H9 (cell line): ENCODE results near the gene UBE3A. TPM values are rescaled to one million over a fixed set of nuclear protein-coding genes. Genes with fewer than 3 reads are reported as not detected.

Experiments used
- DNase-seq: peaks from one replicate; pipeline ENCODE4 v3.0.0-alpha.2; 2017
- H2AFZ ChIP-seq: one replicate; pipeline ENCODE4 v1.6.1; 2013; ENCODE audit warnings: mild to moderate bottlenecking, low read length, control low read depth, moderate library complexity
- H2AK5ac ChIP-seq: 2 replicates; pipeline ENCODE4 v1.6.1; 2013; ENCODE audit warnings: low read length, control low read depth, mixed read lengths; ENCODE audit not compliant: insufficient read length
- H2BK120ac ChIP-seq: one replicate; pipeline ENCODE4 v1.6.1; 2013; ENCODE audit warnings: low read depth, mild to moderate bottlenecking, low read length, control low read depth, inconsistent platforms; ENCODE audit not compliant: poor library complexity, severe bottlenecking
- H2BK12ac ChIP-seq: 2 replicates; pipeline ENCODE4 v1.6.1; 2013; ENCODE audit warnings: low read length, control low read depth, mixed read lengths, low read depth; ENCODE audit not compliant: insufficient read length
- H2BK15ac ChIP-seq: 2 replicates; pipeline ENCODE4 v1.6.1; 2013; ENCODE audit warnings: low read depth, low read length, control low read depth
- H2BK20ac ChIP-seq: one replicate; pipeline ENCODE4 v1.6.1; 2013; ENCODE audit warnings: low read depth, mild to moderate bottlenecking, low read length, control low read depth, inconsistent platforms; ENCODE audit not compliant: poor library complexity, severe bottlenecking
- H2BK5ac ChIP-seq: 2 replicates; pipeline ENCODE4 v1.6.1; 2013; ENCODE audit warnings: low read length, control low read depth, mixed read lengths; ENCODE audit not compliant: insufficient read length
- H3K14ac ChIP-seq: 2 replicates; pipeline ENCODE4 v1.6.1; 2013; ENCODE audit warnings: low read length, control low read depth; ENCODE audit not compliant: insufficient read depth
- H3K18ac ChIP-seq: 2 replicates; pipeline ENCODE4 v1.6.1; 2013; ENCODE audit warnings: low read depth, mild to moderate bottlenecking, mixed read lengths, low read length, control low read depth; ENCODE audit not compliant: insufficient read length
- H3K23ac ChIP-seq: 2 replicates; pipeline ENCODE4 v1.6.1; 2013; ENCODE audit warnings: low read length, control low read depth, mixed read lengths, low read depth; ENCODE audit not compliant: insufficient read length
- H3K23me2 ChIP-seq: 2 replicates; pipeline ENCODE4 v1.6.1; 2013; ENCODE audit warnings: low read depth, mild to moderate bottlenecking, mixed read lengths, low read length, control low read depth; ENCODE audit not compliant: insufficient read length, poor library complexity, severe bottlenecking
- H3K27ac ChIP-seq: 2 replicates; pipeline ENCODE4 v1.5.1; 2013; ENCODE audit warnings: low read length, control low read depth, mixed read lengths, low read depth; ENCODE audit not compliant: insufficient read length
- H3K27me3 ChIP-seq: 2 replicates; pipeline ENCODE4 v1.6.1; 2013; ENCODE audit warnings: low read length, control low read depth, inconsistent platforms; ENCODE audit not compliant: insufficient read depth
- H3K4ac ChIP-seq: 2 replicates; pipeline ENCODE4 v1.6.1; 2013; ENCODE audit warnings: low read depth, mild to moderate bottlenecking, control low read depth, inconsistent platforms, low read length, moderate library complexity
- H3K4me1 ChIP-seq: 2 replicates; pipeline ENCODE4 v1.6.1; 2013; ENCODE audit warnings: low read length, control low read depth, inconsistent platforms; ENCODE audit not compliant: insufficient read depth
- H3K4me2 ChIP-seq: 2 replicates; pipeline ENCODE4 v1.6.1; 2013; ENCODE audit warnings: low read length, control low read depth, mixed read lengths; ENCODE audit not compliant: insufficient read length, insufficient read depth
- H3K56ac ChIP-seq: 2 replicates; pipeline ENCODE4 v1.6.1; 2013; ENCODE audit warnings: low read depth, mild to moderate bottlenecking, mixed read lengths, low read length, control low read depth; ENCODE audit not compliant: insufficient read length
- H3K79me1 ChIP-seq: 2 replicates; pipeline ENCODE4 v1.6.1; 2013; ENCODE audit warnings: low read depth, mild to moderate bottlenecking, moderate library complexity, low read length, control low read depth, inconsistent platforms; ENCODE audit not compliant: insufficient read depth, poor library complexity, severe bottlenecking
- H3K79me2 ChIP-seq: 2 replicates; pipeline ENCODE4 v1.6.1; 2013; ENCODE audit warnings: low read length, control low read depth, inconsistent platforms; ENCODE audit not compliant: insufficient read depth
- H3K9ac ChIP-seq: 2 replicates; pipeline ENCODE4 v1.6.1; 2013; ENCODE audit warnings: low read length, control low read depth, mixed read lengths; ENCODE audit not compliant: insufficient read length; ENCODE audit errors: extremely low read depth
- H3K9me3 ChIP-seq: one replicate; pipeline ENCODE4 v1.6.1; 2013; ENCODE audit warnings: low read depth, low read length, inconsistent platforms; ENCODE audit not compliant: control insufficient read depth
- H3T11ph ChIP-seq: one replicate; pipeline ENCODE4 v1.6.1; 2013; ENCODE audit warnings: mild to moderate bottlenecking, low read length, control low read depth, inconsistent platforms
- H4K20me1 ChIP-seq: one replicate; pipeline ENCODE4 v1.6.1; 2013; ENCODE audit not compliant: control insufficient read depth, insufficient read length, insufficient read depth
- H4K5ac ChIP-seq: 2 replicates; pipeline ENCODE4 v1.6.1; 2013; ENCODE audit warnings: low read depth, mild to moderate bottlenecking, mixed read lengths, low read length, control low read depth; ENCODE audit not compliant: insufficient read length
- H4K8ac ChIP-seq: replicated peaks from 2 replicates; pipeline ENCODE4 v1.6.1; 2013; ENCODE audit warnings: low read length, control low read depth, mixed read lengths, low read depth; ENCODE audit not compliant: insufficient read length
- H4K91ac ChIP-seq: 2 replicates; pipeline ENCODE4 v1.6.1; 2013; ENCODE audit warnings: low read depth, mild to moderate bottlenecking, moderate library complexity, mixed read lengths, low read length, control low read depth; ENCODE audit not compliant: insufficient read length
- H3K27ac Mint-ChIP-seq, 3 experiments: 2 replicates in 2 of 3; 3 replicates in 1 of 3; pipeline ENCODE4 v1.8.0; 2020 to 2021; ENCODE audit warnings: mixed read lengths in 3 of 3, mild to moderate bottlenecking in 1 of 3, moderate library complexity in 1 of 3
- H3K27me3 Mint-ChIP-seq: 2 replicates; pipeline ENCODE4 v1.8.0; 2021; ENCODE audit warnings: low read depth, mild to moderate bottlenecking, moderate library complexity, mixed read lengths
- H3K36me3 Mint-ChIP-seq, 3 experiments: 2 replicates in 2 of 3; 3 replicates in 1 of 3; pipeline ENCODE4 v1.8.0; 2020 to 2021; ENCODE audit warnings: low read depth in 3 of 3, mixed read lengths in 3 of 3; ENCODE audit not compliant: insufficient read depth in 1 of 3
- H3K4me1 Mint-ChIP-seq, 2 experiments: 2 replicates each; pipeline ENCODE4 v1.8.0; 2020; ENCODE audit warnings: mixed read lengths in 2 of 2
- H3K4me3 Mint-ChIP-seq, 2 experiments: 2 replicates in 1 of 2; 3 replicates in 1 of 2; pipeline ENCODE4 v1.8.0; 2020 to 2021; ENCODE audit warnings: mild to moderate bottlenecking in 2 of 2, mixed read lengths in 2 of 2, moderate library complexity in 1 of 2
- H3K9me3 Mint-ChIP-seq, 2 experiments: 2 replicates in 1 of 2; 3 replicates in 1 of 2; pipeline ENCODE4 v1.8.0; 2020; ENCODE audit warnings: mild to moderate bottlenecking in 2 of 2, mixed read lengths in 2 of 2, moderate library complexity in 1 of 2
- WGBS: extraction: QIAGEN DNeasy Blood & Tissue Kit; methylation state at CpG from one replicate; pipeline ENCODE4 v1.1.7; 2013; ENCODE audit warnings: missing lambda C conversion rate, low lambda C conversion rate, mixed read lengths; ENCODE audit not compliant: insufficient read length; ENCODE audit errors: extremely low coverage; 5-methylcytosine and 5-hydroxymethylcytosine counted together
- total RNA-seq: library from RNA; stranded (reverse); gene quantifications from 2 replicates; pipeline ENCODE4 v1.2.1, GENCODE V29; 2021
- TF ChIP-seq, protein P1 (sequence below): fragments of 200-600 bp; sonication (generic); conservative IDR thresholded peaks from 3 replicates; pipeline ENCODE4 v1.8.0; 2021; ENCODE audit warnings: antibody characterized with exemption, mild to moderate bottlenecking

UBE3A gene
- total RNA-seq, 1 experiment from 2014 or later, result 108 TPM

DNA sequence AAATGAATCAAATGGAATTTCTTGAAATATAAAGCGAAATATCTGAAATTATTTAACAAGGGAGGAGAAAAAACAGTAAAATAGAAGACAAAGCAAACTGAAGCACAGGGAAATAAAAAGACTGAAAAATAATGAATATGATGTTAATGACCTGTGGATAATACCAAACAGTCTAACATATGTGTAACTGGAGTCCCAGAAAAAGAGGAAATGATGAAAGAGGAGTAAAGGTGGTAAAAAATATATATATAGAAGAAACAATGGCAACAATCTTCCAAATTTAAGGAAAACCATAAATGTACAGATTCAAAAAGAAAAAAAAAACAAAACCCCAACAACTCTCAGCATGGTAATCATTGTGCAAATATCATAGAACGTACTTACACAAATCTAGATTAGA is 21.2 kb downstream of the UBE3A start:
- H2BK15ac ChIP-seq, result no peak overlapping the region
- no peak overlapping the region for H3K9ac ChIP-seq
- peaks cover 46% of the 10 kb centered on the region for H3K79me2 ChIP-seq
- H3K14ac ChIP-seq, result no peak overlapping the region
- no peak overlapping the region for H3K4ac ChIP-seq
- Mint-ChIP-seq H3K9me3 (peaks cover 0 to 3% of the 10 kb centered on the region in 2 experiments; a peak in 2 of 5 replicates), H3K4me3 (no peak overlapping the region), H3K4me1 (peaks cover 33 to 35% of the 10 kb centered on the region in 2 experiments), H3K36me3 (peaks cover 5 to 12% (median 8%) of the 10 kb centered on the region in 3 experiments; a peak in 6 of 7 replicates), H3K27ac (no peak overlapping the region), H3K27me3 (no peaks in the 10 kb centered on the region)
- H3T11ph ChIP-seq, result no peak overlapping the region
- H2BK5ac ChIP-seq, result no peak overlapping the region
- no peak overlapping the region for H3K23ac ChIP-seq
- H3K27ac ChIP-seq, result no peak overlapping the region
- H3K23me2 ChIP-seq, result no peaks in the 10 kb centered on the region
- peaks cover 3% of the 10 kb centered on the region for H3K79me1 ChIP-seq
- H3K9me3 ChIP-seq, result no peaks in the 10 kb centered on the region
- no peak overlapping the region for H2BK12ac ChIP-seq
- no CpG with 5 or more reads among the region's 2 CpGs for WGBS
- H4K20me1 ChIP-seq, result no peaks in the 10 kb centered on the region
- no peak overlapping the region for H4K8ac ChIP-seq
- no peak overlapping the region for H3K4me2 ChIP-seq
- no peak overlapping the region for H2BK120ac ChIP-seq
- no peak overlapping the region for H3K18ac ChIP-seq
- H3K27me3 ChIP-seq, result no peaks in the 10 kb centered on the region
- H3K4me1 ChIP-seq, result peaks cover 3% of the 10 kb centered on the region; the same call in 1 of the 2 replicates
- H2AK5ac ChIP-seq, result no peak overlapping the region
- H4K91ac ChIP-seq, result no peak overlapping the region
- H2BK20ac ChIP-seq, result no peak overlapping the region
- H3K56ac ChIP-seq, result no peak overlapping the region
- no peak overlapping the region for H4K5ac ChIP-seq
- no peak for DNase-seq
- TF ChIP-seq, protein P1, sequence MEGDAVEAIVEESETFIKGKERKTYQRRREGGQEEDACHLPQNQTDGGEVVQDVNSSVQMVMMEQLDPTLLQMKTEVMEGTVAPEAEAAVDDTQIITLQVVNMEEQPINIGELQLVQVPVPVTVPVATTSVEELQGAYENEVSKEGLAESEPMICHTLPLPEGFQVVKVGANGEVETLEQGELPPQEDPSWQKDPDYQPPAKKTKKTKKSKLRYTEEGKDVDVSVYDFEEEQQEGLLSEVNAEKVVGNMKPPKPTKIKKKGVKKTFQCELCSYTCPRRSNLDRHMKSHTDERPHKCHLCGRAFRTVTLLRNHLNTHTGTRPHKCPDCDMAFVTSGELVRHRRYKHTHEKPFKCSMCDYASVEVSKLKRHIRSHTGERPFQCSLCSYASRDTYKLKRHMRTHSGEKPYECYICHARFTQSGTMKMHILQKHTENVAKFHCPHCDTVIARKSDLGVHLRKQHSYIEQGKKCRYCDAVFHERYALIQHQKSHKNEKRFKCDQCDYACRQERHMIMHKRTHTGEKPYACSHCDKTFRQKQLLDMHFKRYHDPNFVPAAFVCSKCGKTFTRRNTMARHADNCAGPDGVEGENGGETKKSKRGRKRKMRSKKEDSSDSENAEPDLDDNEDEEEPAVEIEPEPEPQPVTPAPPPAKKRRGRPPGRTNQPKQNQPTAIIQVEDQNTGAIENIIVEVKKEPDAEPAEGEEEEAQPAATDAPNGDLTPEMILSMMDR, result no peak
- H2AFZ ChIP-seq, result no peak overlapping the region
